Measurements from ENCODE around the gene NASP. TPM values are rescaled to one million over a fixed set of nuclear protein-coding genes. Genes with fewer than 3 reads are reported as not detected.

NASP gene
- total and polyA plus RNA-seq, 9 donors: 60.4 to 122 (median 83.0) TPM

GRCh38 chr1:45545019-45545493 lies 38.8 kb upstream of the NASP start:
- 65 to 77% (median 72%) methylated on average over 6 of the region's 6 CpGs for WGBS, 3 donors
- H3K27me3 ChIP-seq: no peaks in the 10 kb centered on the region
- no peaks in the 10 kb centered on the region for H3K4me1 ChIP-seq (ENCODE audit: insufficient read depth)
- no peaks in the 10 kb centered on the region for H3K9me3 ChIP-seq
- DNase-seq: no peak
- H3K27ac ChIP-seq: no peak overlapping the region
- TF ChIP-seq CTCF (IDR thresholded peaks at IDR 0.05) (no peak), EP300 (IDR thresholded peaks at IDR 0.05) (no peak), POLR2A (IDR thresholded peaks at IDR 0.05) (no peak)
- no peak overlapping the region for H3K4me3 ChIP-seq
- intact Hi-C loops (cut with DNase I): no loop called here
- no peaks in the 10 kb centered on the region for H3K36me3 ChIP-seq

- Histone ChIP-seq H3K36me3 (no peaks in the 10 kb centered on the region), H3K9me3 (no peaks in the 10 kb centered on the region), H3K27me3 (no peaks in the 10 kb centered on the region), H3K4me3 (no peak overlapping the region), H3K27ac (no peak overlapping the region), H3K4me1 (ENCODE audit: insufficient read depth) (no peaks in the 10 kb centered on the region)
- WGBS, 3 donors: 77 to 89% (median 82%) methylated on average over 7 of the region's 7 CpGs
- TF ChIP-seq POLR2A (IDR thresholded peaks at IDR 0.05) (no peak), EP300 (IDR thresholded peaks at IDR 0.05) (no peak), CTCF (IDR thresholded peaks at IDR 0.05) (no peak)
- intact Hi-C loops (cut with DNase I): no loop called here
- DNase-seq: no peak
These were observed 38.1 kb upstream of the NASP start for GRCh38 chr1:45545553-45546310.

GRCh38 chr1:45550401-45551351 lies 33.2 kb upstream of the NASP start, which contains the start of gene AKR1A1:
AKR1A1 (plus strand) TSS chr1:45550826; CDS start chr1:45561795, 10,969 bp downstream.
- H3K4me1 ChIP-seq (ENCODE audit: insufficient read depth): peaks cover 1% of the 10 kb centered on the region
- intact Hi-C loops (cut with DNase I): no loop called here
- DNase-seq: peak; percentile 84 to 91 (median 88)

More at GRCh38 chr1:45550401-45551351, 33.2 kb upstream of the NASP start, which contains the start of gene AKR1A1:
- Histone ChIP-seq H3K9me3 (no peaks in the 10 kb centered on the region), H3K4me3 (peak within 1 kb of the TSS; percentile 75), H3K27ac (peak within 1 kb of the TSS; percentile 59 to 81), H3K36me3 (no peaks in the 10 kb centered on the region), H3K27me3 (no peaks in the 10 kb centered on the region)
- WGBS, 3 donors: 0 to 1% (median 1%) methylated on average over 47 of the region's 47 CpGs
- peak; percentile 63 for TF ChIP-seq POLR2A (IDR thresholded peaks at IDR 0.05)
- peak in 1 of 3 donors; percentile 22 for TF ChIP-seq CTCF (IDR thresholded peaks at IDR 0.05)
- TF ChIP-seq EP300 (IDR thresholded peaks at IDR 0.05): no peak

Measured in ovary (tissue), 9 donors.